K562 (cell line): ENCODE measurements around the gene DENND1A. TPM values are rescaled to one million over a fixed set of nuclear protein-coding genes. Genes with fewer than 3 reads are reported as not detected.
A peak's percentile ranks its signal among the peaks of the same experiment; 100 is the strongest.
"Not testable (repeated sequence)": the region's sequence is repeated elsewhere in the genome, so short reads cannot be mapped to it uniquely, and the experiment has no call there.

Experiments
- ATAC-seq: fragments of 200-7000 bp; cut with Tn5 transposase; 3 replicates; pipeline ENCODE4 v1.9.1; 2020; ENCODE audit warnings: moderate library complexity
- BruUV-seq: library from RNA; stranded (reverse); fragments of 400-500 nt; replicated peaks from 2 replicates; lab custom pipeline; 2021; lab: Mats Ljungman, UMichigan
- CTCF ChIA-PET: fragments of 300-600 bp; formaldehyde crosslinking; extraction: SDS; loops from one replicate; lab custom pipeline; 2021; ENCODE audit warnings: low intra/inter-chr PET ratio; lab: Yijun Ruan, JAX
- POLR2A ChIA-PET: fragments of 300-600, 350-650 bp; sonication (Branson Sonifier 250); formaldehyde crosslinking; extraction: SDS; loops from one replicate; lab custom pipeline; 2021; ENCODE audit warnings: antibody characterized with exemption, inconsistent platforms; lab: Yijun Ruan, JAX
- DNase-seq, 4 experiments: peaks; one replicate each; pipeline versions ENCODE4 v3.0.0 to v3.0.0-alpha.2; 2011 to 2018; ENCODE audit warnings: low spot score in 3 of 4, mixed read lengths in 3 of 4; ENCODE audit errors: extremely low read depth in 1 of 4
- FAIRE-seq: peaks from 2 replicates; lab custom pipeline; 2011; peaks lifted over from hg19 to GRCh38; lab: Jason Lieb, UNC
- H2AFZ ChIP-seq: 2 replicates; pipeline ENCODE4 v1.6.0; 2011; ENCODE audit warnings: low read depth, low read length, control low read depth, inconsistent platforms
- H3K27ac ChIP-seq: fragments of 200-600 bp; 3 replicates; pipeline ENCODE4 v1.8.0; 2011; ENCODE audit warnings: low read depth, mild to moderate bottlenecking, control low read depth, inconsistent platforms, low read length, moderate library complexity, mixed read lengths; ENCODE audit errors: extremely low read depth
- H3K27me3 ChIP-seq, 2 experiments: fragments of 300-600 bp in 1 of 2; 2 replicates in 1 of 2; 3 replicates in 1 of 2; pipeline versions ENCODE4 v1.6.0 to v1.8.0; 2011; ENCODE audit warnings: inconsistent platforms in 2 of 2, low read length in 2 of 2, mild to moderate bottlenecking in 1 of 2, mixed read lengths in 1 of 2, moderate library complexity in 1 of 2; ENCODE audit not compliant: control insufficient read depth in 2 of 2, insufficient read depth in 2 of 2
- H3K36me3 ChIP-seq: fragments of 300-600 bp; 3 replicates; pipeline ENCODE4 v1.8.0; 2011; ENCODE audit warnings: mild to moderate bottlenecking, low read length, inconsistent platforms; ENCODE audit not compliant: control insufficient read depth, insufficient read depth
- H3K4me1 ChIP-seq, 2 experiments: fragments of 200-600 bp in 1 of 2; replicated peaks in 1 of 2; 2 replicates in 1 of 2; 3 replicates in 1 of 2; pipeline versions ENCODE4 v1.5.1 to v1.8.0; 2011; ENCODE audit warnings: inconsistent platforms in 2 of 2, low read length in 2 of 2, mild to moderate bottlenecking in 1 of 2, mixed read lengths in 1 of 2, moderate library complexity in 1 of 2; ENCODE audit not compliant: control insufficient read depth in 2 of 2, insufficient read depth in 2 of 2
- H3K4me2 ChIP-seq: 2 replicates; pipeline ENCODE4 v1.6.1; 2011; ENCODE audit warnings: low read length, control low read depth, inconsistent platforms, mixed read lengths; ENCODE audit not compliant: insufficient read depth
- H3K4me3 ChIP-seq: fragments of 200-600 bp; sonication (generic), shearing (Covaris generic); 2 replicates; pipeline ENCODE4 v1.5.1; 2016; ENCODE audit warnings: control low read depth, inconsistent platforms
- H3K79me2 ChIP-seq: fragments of 200-600 bp; 3 replicates; pipeline ENCODE4 v1.8.0; 2011; ENCODE audit warnings: low read length, inconsistent platforms; ENCODE audit not compliant: control insufficient read depth, insufficient read depth
- H3K9ac ChIP-seq, 2 experiments: 2 replicates each; pipeline versions ENCODE4 v1.6.0 to v1.6.1; 2011; ENCODE audit warnings: low read depth in 2 of 2, low read length in 2 of 2, control low read depth in 1 of 2, inconsistent platforms in 1 of 2, mild to moderate bottlenecking in 1 of 2, mixed read lengths in 1 of 2; ENCODE audit not compliant: insufficient read depth in 1 of 2
- H3K9me1 ChIP-seq: one replicate; pipeline ENCODE4 v1.6.0; 2011; ENCODE audit warnings: inconsistent platforms, mild to moderate bottlenecking, low read length, moderate library complexity; ENCODE audit not compliant: control insufficient read depth, insufficient read depth
- H3K9me3 ChIP-seq: replicated peaks from 2 replicates; pipeline ENCODE4 v1.5.1; 2011; ENCODE audit warnings: low read depth, low read length, inconsistent platforms; ENCODE audit not compliant: control insufficient read depth, insufficient read depth
- H4K20me1 ChIP-seq: replicated peaks from 2 replicates; pipeline ENCODE4 v1.6.1; 2011; ENCODE audit warnings: low read length, inconsistent platforms, mixed read lengths; ENCODE audit not compliant: control insufficient read depth, insufficient read depth
- CHD4 ChIP-seq: fragments of 200-600 bp; sonication (generic); IDR thresholded peaks from 3 replicates; pipeline ENCODE4 v1.6.1; 2012; ENCODE audit warnings: low read depth, mild to moderate bottlenecking, mixed read lengths, low read length, inconsistent platforms; ENCODE audit not compliant: insufficient read depth, insufficient replicate concordance, poor library complexity, severe bottlenecking
- EZH2 ChIP-seq: IDR thresholded peaks from 2 replicates; pipeline ENCODE4 v1.6.1; 2012; ENCODE audit warnings: low read depth, mild to moderate bottlenecking, inconsistent platforms, low read length, borderline replicate concordance
- SAFB ChIP-seq: fragments of 200-400 bp; formaldehyde crosslinking; IDR thresholded peaks from 2 replicates; pipeline ENCODE4 v1.6.1; 2017; ENCODE audit warnings: low read depth, low read length, borderline replicate concordance
- WGBS: fragments of 100-300 bp; shearing (Covaris generic); methylation state at CpG from one replicate; pipeline ENCODE4 v1.1.6; 2016; ENCODE audit warnings: low coverage, mixed read lengths; ENCODE audit not compliant: insufficient coverage; ENCODE audit errors: missing lambda C conversion rate; 5-methylcytosine and 5-hydroxymethylcytosine counted together
- in situ Hi-C: fragments of 300-500 bp; cut with MboI; formaldehyde crosslinking; loops from 4 replicates; pipeline ENCODE4 v1.15.0; 2018; ENCODE audit warnings: inconsistent platforms, mixed read lengths
- intact Hi-C: fragments of 100-400 bp; cut with micrococcal nuclease; formaldehyde crosslinking; loops from 2 replicates; pipeline ENCODE4 v1.14.2; 2022
- polyA plus RNA-seq, 8 experiments: library from polyadenylated mRNA; depleted of rRNA in 4 of 8; stranded (reverse) in 5 of 8; unstranded in 3 of 8; fragments of >200 nt; fragmentation: Nextera tagmentation in 2 of 8; fragmentation: Illumina TruSeq in 1 of 8; extraction: Ambion mirVana in 2 of 8; extraction: Trizol in 1 of 8; gene quantifications; 2 replicates each; pipeline versions ENCODE4 v1.2.1 to v1.2.3, GENCODE V29; 2011 to 2014; ENCODE audit warnings: inconsistent platforms in 1 of 8, missing spikeins in 1 of 8
- total RNA-seq, 7 experiments: library from RNA; depleted of rRNA in 6 of 7; stranded (reverse); fragments of >200 nt in 6 of 7; fragmentation: Illumina TruSeq in 2 of 7; extraction: Trizol in 2 of 7; gene quantifications; 2 replicates each; pipeline versions ENCODE4 v1.2.1 to v1.2.3, GENCODE V29; 2011 to 2021; ENCODE audit warnings: low replicate concordance in 1 of 7
- TF ChIP-seq, protein P1 (sequence below): fragments of 450-650 bp; IDR thresholded peaks from 2 replicates; pipeline ENCODE4 v1.6.1; 2016; ENCODE audit warnings: antibody characterized with exemption

DENND1A gene
- total and polyA plus RNA-seq, 9 of the 15 experiments (the other 6 are each of a cell fraction or from before 2014, with no cell fraction given), result 7.6 to 29.5 (median 15.7) TPM

- TF ChIP-seq SAFB (no peak), EZH2 (no peak), CHD4 (no peak)
- TF ChIP-seq, protein P1, sequence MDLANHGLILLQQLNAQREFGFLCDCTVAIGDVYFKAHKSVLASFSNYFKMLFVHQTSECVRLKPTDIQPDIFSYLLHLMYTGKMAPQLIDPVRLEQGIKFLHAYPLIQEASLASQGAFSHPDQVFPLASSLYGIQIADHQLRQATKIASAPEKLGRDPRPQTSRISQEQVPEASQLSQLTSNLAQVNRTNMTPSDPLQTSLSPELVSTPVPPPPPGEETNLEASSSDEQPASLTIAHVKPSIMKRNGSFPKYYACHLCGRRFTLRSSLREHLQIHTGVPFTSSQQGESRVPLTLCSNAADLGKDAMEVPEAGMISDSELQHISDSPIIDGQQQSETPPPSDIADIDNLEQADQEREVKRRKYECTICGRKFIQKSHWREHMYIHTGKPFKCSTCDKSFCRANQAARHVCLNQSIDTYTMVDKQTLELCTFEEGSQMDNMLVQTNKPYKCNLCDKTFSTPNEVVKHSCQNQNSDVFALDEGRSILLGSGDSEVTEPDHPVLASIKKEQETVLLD, result no peak
- H3K36me3 ChIP-seq, result no peaks in the 10 kb centered on the region
- H3K4me3 ChIP-seq, result no peak overlapping the region
- no peaks in the 10 kb centered on the region for H3K79me2 ChIP-seq
- in situ Hi-C loops, result no loop called here
- H3K9me1 ChIP-seq, result no peaks in the 10 kb centered on the region
- H3K4me1 ChIP-seq, result no peaks in the 10 kb centered on the region
- H4K20me1 ChIP-seq, result no peaks in the 10 kb centered on the region
- FAIRE-seq (no peak), ATAC-seq (no peak), DNase-seq (no peak)
- H3K4me2 ChIP-seq, result no peak overlapping the region
- BruUV-seq, result no TSS peak
- no peak overlapping the region for H2AFZ ChIP-seq
- CTCF ChIA-PET, result no interaction called here
- no peak overlapping the region for H3K9ac ChIP-seq
- H3K27ac ChIP-seq, result no peak overlapping the region
- intact Hi-C loops, result no loop called here
- WGBS, result 0% methylated on average over 3 of the region's 5 CpGs
- H3K9me3 ChIP-seq, result 0 out of 2 replicates have a peak, but pooled peaks cover under 1% of the 10 kb centered on the region
- peaks cover 4 to 39% of the 10 kb centered on the region in 2 experiments; a peak in 3 of 5 replicates for H3K27me3 ChIP-seq
- POLR2A ChIA-PET, result no interaction called here
Measured at GRCh38 chr9:123978981-123979380, 49.1 kb upstream of the DENND1A start.

- POLR2A ChIA-PET, result interaction anchor here (0.8 to 1.2 kb wide), 3 partner anchors 12 to 913 kb away, joined by 3 to 6 read pairs (median 3); no protein-coding TSS in a partner anchor
- in situ Hi-C loops, H4K20me1 ChIP-seq, intact Hi-C loops, H3K27ac ChIP-seq, H2AFZ ChIP-seq, H3K4me1 ChIP-seq, CTCF ChIA-PET, BruUV-seq, H3K4me3 ChIP-seq, ATAC-seq, DNase-seq, H3K9me1 ChIP-seq, H3K4me2 ChIP-seq, H3K36me3 ChIP-seq, H3K79me2 ChIP-seq, H3K9ac ChIP-seq: not testable (repeated sequence)
- peaks cover 2 to 25% of the 10 kb centered on the region in 2 experiments; a peak in 3 of 5 replicates for H3K27me3 ChIP-seq
- WGBS, result no CpG with 5 or more reads among the region's 9 CpGs
- FAIRE-seq, result peak; percentile 46
- peaks cover 20% of the 10 kb centered on the region; the same call in 1 of the 2 replicates for H3K9me3 ChIP-seq
Measured at GRCh38 chr9:123976579-123976978, 46.7 kb upstream of the DENND1A start.
